Liver (tissue), 3 donors: ENCODE data around the gene KMT2E.

Experiments
- GABPA ChIP-seq, 2 donors: IDR thresholded peaks in 1 of 2; conservative IDR thresholded peaks in 1 of 2; 2 replicates each; pipeline ENCODE4 v1.6.1; 2016; ENCODE audit warnings: antibody characterized with exemption in 2 of 2, mild to moderate bottlenecking in 1 of 2, moderate library complexity in 1 of 2
- HNF4A ChIP-seq, 2 donors: conservative IDR thresholded peaks; 2 replicates each; pipeline ENCODE4 v1.6.1; 2016; ENCODE audit warnings: antibody characterized with exemption in 2 of 2, mild to moderate bottlenecking in 2 of 2
- JUND ChIP-seq, 2 donors: IDR thresholded peaks; 2 replicates each; pipeline ENCODE4 v1.6.1; 2016; ENCODE audit warnings: antibody characterized with exemption in 2 of 2
- RAD21 ChIP-seq, 2 donors: IDR thresholded peaks; 2 replicates each; pipeline ENCODE4 v1.6.1; 2016; ENCODE audit warnings: antibody characterized with exemption in 2 of 2, mild to moderate bottlenecking in 2 of 2
- RXRA ChIP-seq, 2 donors: IDR thresholded peaks; 2 replicates each; pipeline ENCODE4 v1.6.1; 2017 to 2018; ENCODE audit warnings: antibody characterized with exemption in 2 of 2, mild to moderate bottlenecking in 1 of 2
- SP1 ChIP-seq: IDR thresholded peaks from 2 replicates; pipeline ENCODE4 v1.6.1; 2018; ENCODE audit warnings: antibody characterized with exemption, mild to moderate bottlenecking
- TAF1 ChIP-seq: conservative IDR thresholded peaks from 2 replicates; pipeline ENCODE4 v1.6.1; 2016; ENCODE audit warnings: antibody characterized with exemption, mild to moderate bottlenecking
- YY1 ChIP-seq: IDR thresholded peaks from 2 replicates; pipeline ENCODE4 v1.6.1; 2016; ENCODE audit warnings: antibody characterized with exemption, mild to moderate bottlenecking
- TF ChIP-seq, protein P1 (sequence below): IDR thresholded peaks from 2 replicates; pipeline ENCODE4 v1.6.1; 2016; ENCODE audit warnings: antibody characterized with exemption
- TF ChIP-seq, protein P2 (sequence below): fragments of 150-350 bp; IDR thresholded peaks from 2 replicates; pipeline ENCODE4 v1.5.1; 2017; ENCODE audit warnings: improper control_type of control experiment, low read depth, low read length; ENCODE audit not compliant: missing input control
- TF ChIP-seq, protein P3 (sequence below): IDR thresholded peaks from 2 replicates; pipeline ENCODE4 v1.6.1; 2016; ENCODE audit warnings: antibody characterized with exemption
- TF ChIP-seq, protein P4 (sequence below): IDR thresholded peaks from 2 replicates; pipeline ENCODE4 v1.6.1; 2016; ENCODE audit warnings: antibody characterized with exemption
- TF ChIP-seq, protein P5 (sequence below): IDR thresholded peaks from 2 replicates; pipeline ENCODE4 v1.6.1; 2016; ENCODE audit warnings: antibody characterized with exemption, mild to moderate bottlenecking
- donor health status: healthy.
- donor health status: healthy.

DNA sequence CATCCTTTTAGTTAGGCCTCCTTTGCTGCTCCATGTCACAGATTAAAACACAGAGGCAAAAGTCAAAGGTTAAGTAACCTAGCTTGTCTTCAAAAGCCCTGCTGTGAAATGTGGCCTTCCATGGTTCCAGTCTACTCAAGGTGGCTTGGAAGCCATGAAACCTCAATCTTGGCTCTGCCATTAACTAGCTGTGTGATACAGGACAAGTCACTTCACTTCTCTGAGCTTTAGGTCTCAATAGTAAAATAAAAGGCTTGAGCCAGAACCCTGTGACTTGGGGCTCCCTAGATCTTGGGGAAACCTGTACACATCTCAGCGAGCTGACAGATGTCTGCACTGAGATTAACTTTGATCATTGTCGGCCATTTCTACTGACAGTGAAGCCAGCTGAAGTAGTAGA is 48.0 kb upstream of the KMT2E start:
- TF ChIP-seq JUND (IDR thresholded peaks at IDR 0.05) = no peak
- TF ChIP-seq, protein P1, sequence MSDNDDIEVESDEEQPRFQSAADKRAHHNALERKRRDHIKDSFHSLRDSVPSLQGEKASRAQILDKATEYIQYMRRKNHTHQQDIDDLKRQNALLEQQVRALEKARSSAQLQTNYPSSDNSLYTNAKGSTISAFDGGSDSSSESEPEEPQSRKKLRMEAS = no peak
- TF ChIP-seq, protein P2, sequence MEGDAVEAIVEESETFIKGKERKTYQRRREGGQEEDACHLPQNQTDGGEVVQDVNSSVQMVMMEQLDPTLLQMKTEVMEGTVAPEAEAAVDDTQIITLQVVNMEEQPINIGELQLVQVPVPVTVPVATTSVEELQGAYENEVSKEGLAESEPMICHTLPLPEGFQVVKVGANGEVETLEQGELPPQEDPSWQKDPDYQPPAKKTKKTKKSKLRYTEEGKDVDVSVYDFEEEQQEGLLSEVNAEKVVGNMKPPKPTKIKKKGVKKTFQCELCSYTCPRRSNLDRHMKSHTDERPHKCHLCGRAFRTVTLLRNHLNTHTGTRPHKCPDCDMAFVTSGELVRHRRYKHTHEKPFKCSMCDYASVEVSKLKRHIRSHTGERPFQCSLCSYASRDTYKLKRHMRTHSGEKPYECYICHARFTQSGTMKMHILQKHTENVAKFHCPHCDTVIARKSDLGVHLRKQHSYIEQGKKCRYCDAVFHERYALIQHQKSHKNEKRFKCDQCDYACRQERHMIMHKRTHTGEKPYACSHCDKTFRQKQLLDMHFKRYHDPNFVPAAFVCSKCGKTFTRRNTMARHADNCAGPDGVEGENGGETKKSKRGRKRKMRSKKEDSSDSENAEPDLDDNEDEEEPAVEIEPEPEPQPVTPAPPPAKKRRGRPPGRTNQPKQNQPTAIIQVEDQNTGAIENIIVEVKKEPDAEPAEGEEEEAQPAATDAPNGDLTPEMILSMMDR = no peak
- TF ChIP-seq, protein P3, sequence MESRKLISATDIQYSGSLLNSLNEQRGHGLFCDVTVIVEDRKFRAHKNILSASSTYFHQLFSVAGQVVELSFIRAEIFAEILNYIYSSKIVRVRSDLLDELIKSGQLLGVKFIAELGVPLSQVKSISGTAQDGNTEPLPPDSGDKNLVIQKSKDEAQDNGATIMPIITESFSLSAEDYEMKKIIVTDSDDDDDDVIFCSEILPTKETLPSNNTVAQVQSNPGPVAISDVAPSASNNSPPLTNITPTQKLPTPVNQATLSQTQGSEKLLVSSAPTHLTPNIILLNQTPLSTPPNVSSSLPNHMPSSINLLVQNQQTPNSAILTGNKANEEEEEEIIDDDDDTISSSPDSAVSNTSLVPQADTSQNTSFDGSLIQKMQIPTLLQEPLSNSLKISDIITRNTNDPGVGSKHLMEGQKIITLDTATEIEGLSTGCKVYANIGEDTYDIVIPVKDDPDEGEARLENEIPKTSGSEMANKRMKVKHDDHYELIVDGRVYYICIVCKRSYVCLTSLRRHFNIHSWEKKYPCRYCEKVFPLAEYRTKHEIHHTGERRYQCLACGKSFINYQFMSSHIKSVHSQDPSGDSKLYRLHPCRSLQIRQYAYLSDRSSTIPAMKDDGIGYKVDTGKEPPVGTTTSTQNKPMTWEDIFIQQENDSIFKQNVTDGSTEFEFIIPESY = no peak
- no peak for TF ChIP-seq GABPA (IDR thresholded peaks at IDR 0.05 in 1 of 2, conservative IDR thresholded peaks at IDR 0.05 in 1 of 2)
- TF ChIP-seq, protein P4, sequence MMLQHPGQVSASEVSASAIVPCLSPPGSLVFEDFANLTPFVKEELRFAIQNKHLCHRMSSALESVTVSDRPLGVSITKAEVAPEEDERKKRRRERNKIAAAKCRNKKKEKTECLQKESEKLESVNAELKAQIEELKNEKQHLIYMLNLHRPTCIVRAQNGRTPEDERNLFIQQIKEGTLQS = no peak
- TF ChIP-seq RAD21 (IDR thresholded peaks at IDR 0.05) = no peak
- TF ChIP-seq, protein P5, sequence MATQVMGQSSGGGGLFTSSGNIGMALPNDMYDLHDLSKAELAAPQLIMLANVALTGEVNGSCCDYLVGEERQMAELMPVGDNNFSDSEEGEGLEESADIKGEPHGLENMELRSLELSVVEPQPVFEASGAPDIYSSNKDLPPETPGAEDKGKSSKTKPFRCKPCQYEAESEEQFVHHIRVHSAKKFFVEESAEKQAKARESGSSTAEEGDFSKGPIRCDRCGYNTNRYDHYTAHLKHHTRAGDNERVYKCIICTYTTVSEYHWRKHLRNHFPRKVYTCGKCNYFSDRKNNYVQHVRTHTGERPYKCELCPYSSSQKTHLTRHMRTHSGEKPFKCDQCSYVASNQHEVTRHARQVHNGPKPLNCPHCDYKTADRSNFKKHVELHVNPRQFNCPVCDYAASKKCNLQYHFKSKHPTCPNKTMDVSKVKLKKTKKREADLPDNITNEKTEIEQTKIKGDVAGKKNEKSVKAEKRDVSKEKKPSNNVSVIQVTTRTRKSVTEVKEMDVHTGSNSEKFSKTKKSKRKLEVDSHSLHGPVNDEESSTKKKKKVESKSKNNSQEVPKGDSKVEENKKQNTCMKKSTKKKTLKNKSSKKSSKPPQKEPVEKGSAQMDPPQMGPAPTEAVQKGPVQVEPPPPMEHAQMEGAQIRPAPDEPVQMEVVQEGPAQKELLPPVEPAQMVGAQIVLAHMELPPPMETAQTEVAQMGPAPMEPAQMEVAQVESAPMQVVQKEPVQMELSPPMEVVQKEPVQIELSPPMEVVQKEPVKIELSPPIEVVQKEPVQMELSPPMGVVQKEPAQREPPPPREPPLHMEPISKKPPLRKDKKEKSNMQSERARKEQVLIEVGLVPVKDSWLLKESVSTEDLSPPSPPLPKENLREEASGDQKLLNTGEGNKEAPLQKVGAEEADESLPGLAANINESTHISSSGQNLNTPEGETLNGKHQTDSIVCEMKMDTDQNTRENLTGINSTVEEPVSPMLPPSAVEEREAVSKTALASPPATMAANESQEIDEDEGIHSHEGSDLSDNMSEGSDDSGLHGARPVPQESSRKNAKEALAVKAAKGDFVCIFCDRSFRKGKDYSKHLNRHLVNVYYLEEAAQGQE = no peak
- no peak for TF ChIP-seq TAF1
- TF ChIP-seq SP1 = no peak
- no peak for TF ChIP-seq RXRA (IDR thresholded peaks at IDR 0.05)
- TF ChIP-seq HNF4A (conservative IDR thresholded peaks at IDR 0.05) = no peak
- TF ChIP-seq YY1 = no peak
